ENCODE data around the gene ABCB6.

GRCh38 chr2:219252570-219252899, 33.8 kb upstream of the ABCB6 start:
- TF ChIP-seq CTCF (IDR thresholded peaks at IDR 0.05): no peak
- TF ChIP-seq POLR2A (IDR thresholded peaks at IDR 0.05): no peak

Measured in Peyer's patch (tissue), 4 donors.